ENCODE results near the gene BCAS4.

BCAS4 gene

DNA sequence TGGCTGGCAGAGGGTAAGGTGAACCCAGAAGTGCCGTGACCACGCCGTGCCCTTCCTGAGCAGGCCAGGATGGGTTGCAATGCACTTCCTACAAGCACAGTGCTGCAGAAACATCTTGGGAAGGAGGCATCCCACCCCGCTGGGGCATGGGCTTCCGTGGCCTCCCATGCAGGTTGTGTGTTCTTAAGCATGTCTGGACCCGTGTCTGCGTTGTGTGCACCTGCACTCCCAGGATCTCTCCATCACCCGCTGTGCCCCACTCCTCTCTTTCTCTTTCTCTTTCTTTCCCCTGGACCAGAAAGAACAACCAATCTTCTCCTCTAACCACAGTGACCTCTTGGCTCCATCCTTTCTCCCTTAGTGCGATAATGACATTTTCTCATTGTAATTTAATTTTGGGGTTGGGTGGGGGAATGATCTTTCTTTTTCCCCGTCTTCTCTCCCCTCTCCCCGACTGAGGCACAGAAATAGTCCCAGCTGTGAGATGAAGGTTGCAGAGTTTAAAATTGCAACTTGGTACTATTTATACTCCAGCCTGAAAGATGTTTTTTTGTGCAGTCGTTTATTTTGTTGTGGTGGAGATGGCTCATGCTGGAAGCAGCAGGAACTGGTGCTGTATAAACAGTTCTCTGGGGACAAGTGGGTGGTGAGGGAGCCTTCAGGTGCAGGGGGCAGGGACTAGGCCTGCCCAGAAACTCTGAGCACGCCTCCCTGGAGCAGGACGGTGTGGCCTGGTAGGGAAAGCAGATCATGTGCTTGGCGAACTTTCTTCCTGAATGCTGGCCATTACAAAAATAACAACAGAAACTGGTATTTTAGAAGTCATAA, 20.5 kb downstream of the BCAS4 start:
- no peak for DNase-seq (ENCODE audit: low read depth)
- H3K4me3 ChIP-seq (ENCODE audit: control insufficient read depth, low read depth, low read length): no peak overlapping the region
- TF ChIP-seq, protein P1, sequence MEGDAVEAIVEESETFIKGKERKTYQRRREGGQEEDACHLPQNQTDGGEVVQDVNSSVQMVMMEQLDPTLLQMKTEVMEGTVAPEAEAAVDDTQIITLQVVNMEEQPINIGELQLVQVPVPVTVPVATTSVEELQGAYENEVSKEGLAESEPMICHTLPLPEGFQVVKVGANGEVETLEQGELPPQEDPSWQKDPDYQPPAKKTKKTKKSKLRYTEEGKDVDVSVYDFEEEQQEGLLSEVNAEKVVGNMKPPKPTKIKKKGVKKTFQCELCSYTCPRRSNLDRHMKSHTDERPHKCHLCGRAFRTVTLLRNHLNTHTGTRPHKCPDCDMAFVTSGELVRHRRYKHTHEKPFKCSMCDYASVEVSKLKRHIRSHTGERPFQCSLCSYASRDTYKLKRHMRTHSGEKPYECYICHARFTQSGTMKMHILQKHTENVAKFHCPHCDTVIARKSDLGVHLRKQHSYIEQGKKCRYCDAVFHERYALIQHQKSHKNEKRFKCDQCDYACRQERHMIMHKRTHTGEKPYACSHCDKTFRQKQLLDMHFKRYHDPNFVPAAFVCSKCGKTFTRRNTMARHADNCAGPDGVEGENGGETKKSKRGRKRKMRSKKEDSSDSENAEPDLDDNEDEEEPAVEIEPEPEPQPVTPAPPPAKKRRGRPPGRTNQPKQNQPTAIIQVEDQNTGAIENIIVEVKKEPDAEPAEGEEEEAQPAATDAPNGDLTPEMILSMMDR (IDR thresholded peaks at IDR 0.05; ENCODE audit: control insufficient read depth, insufficient read depth, low read depth, low read length, missing control alignments): no peak

DNA sequence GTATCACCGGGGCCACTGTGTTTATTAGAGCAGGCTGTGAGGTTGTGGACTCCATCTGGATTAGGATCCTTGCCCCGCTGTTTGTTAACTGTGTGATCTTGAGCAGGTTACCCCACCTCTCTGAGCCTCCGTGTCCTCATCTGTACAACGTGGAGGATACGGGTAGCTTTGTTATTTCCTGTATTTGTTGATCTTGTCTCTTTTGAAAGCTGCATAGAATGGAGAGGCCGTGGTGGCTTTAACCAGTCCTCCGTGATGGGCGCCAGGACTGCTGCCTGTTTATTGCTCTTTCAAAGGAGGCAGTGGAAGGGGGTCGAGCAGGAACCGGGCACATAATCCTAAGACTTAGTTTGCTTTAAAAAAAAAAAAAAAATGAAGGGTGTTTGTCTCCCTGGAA, 22.9 kb downstream of the BCAS4 start:
- no peak overlapping the region for H3K4me3 ChIP-seq (ENCODE audit: control insufficient read depth, low read depth, low read length)
- TF ChIP-seq, protein P1 (IDR thresholded peaks at IDR 0.05; ENCODE audit: control insufficient read depth, insufficient read depth, low read depth, low read length, missing control alignments): no peak
- DNase-seq (ENCODE audit: low read depth): no peak

DNA sequence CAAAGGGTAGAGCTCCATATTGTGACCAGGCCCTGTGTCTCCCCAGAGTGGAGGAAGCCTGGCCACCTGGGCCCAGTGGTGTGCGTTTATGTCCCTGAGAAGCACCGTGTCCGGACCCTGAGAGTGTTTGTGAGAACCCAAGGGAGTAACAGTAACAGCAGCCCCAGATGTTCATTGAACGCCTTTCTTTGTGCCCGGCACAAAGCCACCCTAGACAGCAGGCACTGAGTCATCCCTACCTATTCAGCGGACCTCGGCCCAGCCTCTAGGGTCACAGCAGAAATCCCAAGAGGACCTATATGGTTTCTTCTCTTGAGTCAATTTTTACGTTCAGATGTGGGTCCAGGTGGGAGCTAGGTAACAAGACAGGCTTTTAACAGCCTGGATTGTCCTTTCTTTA, 24.5 kb downstream of the BCAS4 start:
- no peak overlapping the region for H3K4me3 ChIP-seq (ENCODE audit: control insufficient read depth, low read depth, low read length)
- DNase-seq (ENCODE audit: low read depth): no peak
- TF ChIP-seq, protein P1 (IDR thresholded peaks at IDR 0.05; ENCODE audit: control insufficient read depth, insufficient read depth, low read depth, low read length, missing control alignments): no peak

DNA sequence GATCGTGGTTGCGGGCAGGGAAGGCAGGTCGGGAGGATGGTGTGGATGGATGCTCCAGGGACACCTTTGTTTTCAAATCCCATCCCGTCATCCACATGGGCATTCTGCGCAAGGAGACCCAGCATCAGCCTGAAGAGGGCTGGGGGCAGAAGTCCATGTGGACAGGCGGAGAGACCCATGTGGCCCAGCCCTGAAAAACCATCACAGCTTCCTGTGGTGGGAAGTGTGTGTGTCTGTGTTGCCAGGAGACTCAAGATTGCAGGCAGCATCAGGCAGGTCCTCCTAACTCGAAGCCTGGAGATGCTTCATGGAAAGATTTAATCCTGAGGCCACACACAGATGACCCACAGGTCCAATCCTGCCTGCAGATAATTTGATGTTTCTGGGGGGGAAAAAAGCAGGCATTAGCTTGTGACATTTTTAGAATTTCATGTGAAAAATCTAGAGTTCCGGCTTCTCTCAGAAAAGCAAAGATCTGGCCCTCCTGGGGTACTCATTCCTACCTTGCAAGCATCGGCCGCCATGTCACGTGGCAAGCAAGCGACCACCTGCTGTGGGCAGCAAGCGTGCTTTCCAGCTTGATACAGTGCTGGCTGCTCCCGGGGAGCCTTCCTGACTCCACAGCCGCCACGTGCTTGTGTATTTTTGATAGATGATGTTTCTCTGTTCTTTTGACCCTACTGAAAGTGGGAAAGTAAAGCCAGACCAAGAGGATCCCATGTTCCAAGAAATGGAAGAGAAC, 25.8 kb downstream of the BCAS4 start:
- H3K4me3 ChIP-seq (ENCODE audit: control insufficient read depth, low read depth, low read length): no peak overlapping the region
- no peak for DNase-seq (ENCODE audit: low read depth)
- TF ChIP-seq, protein P1 (IDR thresholded peaks at IDR 0.05; ENCODE audit: control insufficient read depth, insufficient read depth, low read depth, low read length, missing control alignments): no peak

DNA sequence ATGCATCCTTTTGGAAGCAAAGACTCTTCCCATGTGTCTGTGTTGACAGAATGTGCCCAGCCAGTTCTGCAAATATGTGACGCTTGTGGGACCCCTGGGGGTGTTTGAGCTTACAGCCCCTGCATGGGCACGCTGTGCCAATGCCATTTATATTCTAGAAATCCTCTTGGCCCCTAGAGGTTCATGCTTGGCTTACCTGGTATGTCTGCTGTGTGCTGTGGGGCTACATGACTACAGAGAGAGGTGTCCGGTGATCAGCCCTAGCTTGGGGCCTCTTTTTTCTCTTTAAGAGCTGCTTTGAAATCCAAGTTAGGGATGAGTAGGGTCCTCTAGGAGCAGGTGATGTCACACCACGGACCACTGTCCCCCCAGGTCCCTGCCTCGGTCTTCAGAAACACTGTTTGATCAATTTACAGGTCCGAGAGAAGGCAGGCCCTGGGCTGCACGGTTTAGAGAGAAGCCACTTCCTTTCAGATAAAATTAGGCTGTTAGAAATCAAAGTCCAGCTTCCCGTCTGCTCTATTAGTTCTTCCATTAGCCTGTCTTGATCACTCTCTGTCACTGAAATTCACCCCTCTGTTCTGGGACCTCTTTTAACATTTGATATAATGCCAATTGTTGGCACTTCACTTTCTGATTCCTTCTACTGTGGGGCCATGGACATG, 26.5 kb downstream of the BCAS4 start:
- H3K4me3 ChIP-seq (ENCODE audit: control insufficient read depth, low read depth, low read length): no peak overlapping the region
- no peak for DNase-seq (ENCODE audit: low read depth)
- TF ChIP-seq, protein P1 (IDR thresholded peaks at IDR 0.05; ENCODE audit: control insufficient read depth, insufficient read depth, low read depth, low read length, missing control alignments): no peak

DNA sequence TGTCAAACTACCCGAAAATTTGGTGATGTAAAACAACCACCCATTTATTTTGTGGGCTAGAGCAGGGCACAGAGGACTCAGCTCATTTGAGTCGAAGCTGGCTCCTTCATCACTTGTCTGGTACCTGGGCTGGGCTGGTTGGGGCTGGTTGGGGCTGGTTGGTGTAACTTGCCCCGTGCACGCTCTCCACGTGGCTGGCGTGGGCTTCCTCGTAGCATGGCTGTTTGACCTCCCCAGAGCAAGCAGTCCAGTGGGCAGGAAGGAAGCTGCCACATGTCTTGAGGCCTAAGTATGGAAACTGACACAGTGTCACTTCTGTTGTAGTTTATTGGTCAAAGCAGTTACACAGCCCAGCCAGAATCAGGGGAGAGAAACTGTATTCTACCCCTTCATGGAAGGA, 27.1 kb downstream of the BCAS4 start:
- no peak overlapping the region for H3K4me3 ChIP-seq (ENCODE audit: control insufficient read depth, low read depth, low read length)
- TF ChIP-seq, protein P1 (IDR thresholded peaks at IDR 0.05; ENCODE audit: control insufficient read depth, insufficient read depth, low read depth, low read length, missing control alignments): no peak
- no peak for DNase-seq (ENCODE audit: low read depth)

Data from AG09309 (cell line).